Measurements from ENCODE around the gene AXIN1.
"Not testable (repeated sequence)": the region's sequence is repeated elsewhere in the genome, so short reads cannot be mapped to it uniquely, and the experiment has no call there.

AXIN1 gene

GRCh38 chr16:369275-369865 lies 16.8 kb upstream of the AXIN1 start:
- DNase-seq = no peak

DNA sequence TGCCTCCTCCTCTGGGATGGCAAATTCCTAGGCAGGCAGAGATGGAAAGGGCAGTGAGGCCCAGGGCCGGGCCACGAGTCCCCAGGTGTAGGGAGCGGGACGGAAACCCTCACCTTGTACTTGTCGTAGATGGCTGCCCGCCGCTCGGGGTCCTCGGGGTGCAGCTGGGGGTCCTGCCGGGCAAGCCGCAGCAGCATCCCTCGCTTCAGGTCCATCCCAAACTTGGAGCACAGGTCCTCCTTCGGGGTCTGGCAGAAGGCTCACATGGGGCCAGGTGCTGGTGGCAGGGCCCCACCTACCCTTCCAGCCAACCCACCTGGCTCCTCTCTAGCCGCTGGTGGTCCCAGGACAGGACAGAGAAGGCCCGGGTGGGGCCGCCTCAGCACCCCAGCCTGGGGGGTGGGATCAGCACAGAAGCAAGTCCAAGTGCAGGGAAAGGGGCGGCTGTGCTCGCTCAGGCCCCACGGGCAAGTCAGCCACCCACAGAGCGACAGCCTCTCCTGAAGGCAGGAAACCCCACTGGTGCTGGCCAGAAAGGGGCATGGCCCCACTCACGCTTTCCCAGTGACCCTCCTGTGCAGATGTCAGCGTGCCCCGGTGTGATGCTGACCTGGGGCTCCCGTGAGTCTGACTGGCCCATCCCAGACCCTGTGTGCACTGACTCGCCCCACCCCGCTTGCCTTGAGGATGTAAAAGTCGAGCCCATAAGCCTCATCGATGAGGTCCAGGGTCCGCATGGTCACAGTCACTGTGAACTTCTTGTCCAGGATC lies 16.1 kb upstream of the AXIN1 start:
- no peak for DNase-seq

DNA sequence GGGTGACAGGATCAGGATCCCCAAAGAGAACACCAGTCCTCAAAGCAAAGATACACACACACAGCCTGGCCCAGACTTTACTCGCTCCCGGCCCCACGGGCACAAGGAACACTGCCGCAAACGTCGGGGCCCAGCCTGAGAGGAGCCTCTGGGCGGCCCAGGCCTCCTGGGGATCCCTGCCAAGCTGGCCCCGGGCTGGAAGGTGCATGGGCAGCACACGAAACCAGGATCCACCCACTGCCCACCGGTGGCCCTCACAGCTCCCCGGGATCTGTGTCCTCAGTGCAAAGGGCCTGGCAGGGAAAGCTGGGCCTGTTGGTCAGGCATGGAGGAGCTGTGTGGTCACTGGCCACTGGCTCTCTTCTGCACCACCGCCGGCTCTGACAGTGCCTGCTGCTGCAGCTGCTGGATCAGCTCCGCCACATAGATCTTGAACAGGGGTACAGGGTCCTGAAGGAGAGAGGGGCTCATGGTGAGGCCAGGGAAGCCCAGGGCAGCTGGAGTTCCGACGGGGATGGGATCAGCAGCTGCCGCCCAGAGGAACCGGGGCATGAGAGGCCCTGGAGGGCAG lies 14.9 kb upstream of the AXIN1 start:
- no peak for DNase-seq

- no peak for DNase-seq
Measured at GRCh38 chr16:366476-366875, 14.0 kb upstream of the AXIN1 start.

DNA sequence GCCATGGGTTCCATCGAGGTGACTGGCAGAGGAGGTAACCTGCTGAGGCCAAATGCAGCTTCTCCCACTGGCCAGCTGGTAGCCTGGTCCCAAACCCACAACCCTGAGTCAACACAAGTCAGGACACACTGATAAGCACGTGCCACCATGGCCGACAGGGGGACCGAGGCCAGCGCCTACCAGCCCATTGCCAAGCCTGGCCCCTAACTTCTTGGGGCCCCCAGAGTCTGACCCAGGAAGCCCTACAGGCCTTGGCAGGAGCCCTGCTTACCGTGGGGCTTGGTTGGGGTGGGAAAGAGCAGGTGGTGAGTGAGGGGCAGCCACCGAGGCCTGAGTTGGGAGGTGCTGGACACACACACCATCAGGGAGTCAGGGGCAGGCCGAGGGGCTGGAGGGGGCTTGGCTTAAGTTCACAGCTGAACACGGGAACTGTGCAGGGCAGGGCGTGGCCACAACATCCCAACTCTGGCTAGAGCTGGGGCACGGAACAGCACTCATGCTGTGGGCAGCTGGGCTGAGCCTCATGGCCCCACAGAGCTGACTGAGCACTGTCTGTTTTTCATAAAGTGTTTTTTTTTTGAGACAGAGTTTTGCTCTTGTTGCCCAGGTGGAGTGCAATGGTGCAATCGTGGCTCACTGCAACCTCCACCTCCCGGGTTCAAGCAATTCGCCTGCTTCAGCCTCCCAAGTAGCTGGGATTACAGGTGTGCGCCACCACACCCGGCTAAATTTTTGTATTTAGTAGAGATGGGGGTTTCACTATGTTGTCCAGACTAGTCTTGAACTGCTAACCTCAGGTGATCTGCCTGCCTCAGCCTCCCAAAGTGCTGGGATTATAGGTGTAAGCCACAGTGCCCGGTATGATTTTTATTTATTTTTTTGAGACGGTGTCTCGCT lies 12.3 kb upstream of the AXIN1 start:
- no peak for DNase-seq

GRCh38 chr16:363766-364490 lies 11.4 kb upstream of the AXIN1 start:
- no peak for DNase-seq

GRCh38 chr16:363110-363765 lies 10.7 kb upstream of the AXIN1 start:
- DNase-seq = no peak

- DNase-seq = not testable (repeated sequence)
Measured at GRCh38 chr16:362702-362999, 10.1 kb upstream of the AXIN1 start.

DNA sequence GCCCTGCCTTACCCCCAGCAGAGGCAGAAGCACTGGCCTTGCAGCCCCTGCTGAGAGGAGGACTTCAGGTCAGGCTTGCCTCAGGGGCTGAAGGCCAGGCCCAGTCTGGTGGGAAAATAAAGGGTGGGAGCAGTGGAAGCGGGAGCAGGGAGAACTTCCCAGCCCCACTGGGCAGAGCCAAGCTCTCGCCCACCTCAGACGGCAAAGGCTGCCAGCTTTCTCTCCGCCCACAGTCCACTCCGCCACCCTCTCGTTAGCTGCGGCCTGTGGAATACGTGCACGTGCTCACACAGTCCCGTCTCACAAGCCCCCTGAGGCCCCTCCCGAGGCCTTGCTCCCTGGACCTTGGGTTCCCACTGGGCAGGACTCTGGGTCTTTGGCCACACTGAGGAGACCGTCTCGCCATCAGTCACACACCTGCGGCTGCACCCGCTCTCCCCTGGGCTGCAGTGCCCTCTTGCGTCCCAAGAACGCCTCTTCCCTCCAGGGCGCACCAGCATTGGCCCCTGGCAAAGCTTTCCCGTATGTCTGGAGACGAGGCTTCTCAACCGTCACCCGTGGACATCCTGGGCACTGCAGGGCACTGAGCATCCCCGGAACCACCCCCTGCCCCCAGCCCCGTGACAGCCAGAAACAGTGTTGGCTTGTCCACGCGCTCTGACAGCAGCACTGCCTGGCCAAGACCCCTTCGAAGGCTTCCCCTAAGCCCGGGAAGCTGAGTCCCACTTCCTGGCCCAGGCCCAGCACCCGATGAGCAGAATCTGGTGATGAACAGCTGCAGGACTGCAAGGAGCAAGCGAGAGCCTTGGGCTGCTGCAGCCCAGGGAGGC lies 9.6 kb upstream of the AXIN1 start:
- peak; percentile 76 to 80 for DNase-seq

DNA sequence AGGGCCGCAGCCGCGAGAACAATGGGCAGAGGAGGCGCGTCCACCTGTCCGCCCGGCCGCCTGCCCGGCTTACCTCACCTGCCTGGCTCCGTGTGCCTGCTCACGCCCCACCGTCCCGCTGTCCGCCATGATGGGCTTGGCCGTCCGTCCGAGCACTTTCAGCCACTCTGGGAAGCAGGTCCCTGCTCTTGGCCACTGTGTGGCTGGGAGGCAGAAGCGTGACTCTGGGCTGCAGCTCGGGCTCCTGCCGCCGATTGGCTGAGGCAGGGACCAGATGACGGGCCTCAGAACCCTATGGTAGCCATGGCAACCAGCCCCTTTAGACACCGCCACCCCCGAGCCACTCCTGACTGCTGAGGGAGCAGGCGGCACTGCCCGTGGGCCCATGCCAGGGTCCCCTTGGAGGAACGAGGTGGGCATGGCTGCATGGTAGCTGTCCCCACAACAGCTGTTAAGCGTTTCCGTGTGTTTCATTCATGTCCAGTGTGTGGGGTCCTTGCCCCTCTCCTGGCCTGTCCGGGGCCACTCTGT lies 8.9 kb upstream of the AXIN1 start:
- no peak for DNase-seq

DNA sequence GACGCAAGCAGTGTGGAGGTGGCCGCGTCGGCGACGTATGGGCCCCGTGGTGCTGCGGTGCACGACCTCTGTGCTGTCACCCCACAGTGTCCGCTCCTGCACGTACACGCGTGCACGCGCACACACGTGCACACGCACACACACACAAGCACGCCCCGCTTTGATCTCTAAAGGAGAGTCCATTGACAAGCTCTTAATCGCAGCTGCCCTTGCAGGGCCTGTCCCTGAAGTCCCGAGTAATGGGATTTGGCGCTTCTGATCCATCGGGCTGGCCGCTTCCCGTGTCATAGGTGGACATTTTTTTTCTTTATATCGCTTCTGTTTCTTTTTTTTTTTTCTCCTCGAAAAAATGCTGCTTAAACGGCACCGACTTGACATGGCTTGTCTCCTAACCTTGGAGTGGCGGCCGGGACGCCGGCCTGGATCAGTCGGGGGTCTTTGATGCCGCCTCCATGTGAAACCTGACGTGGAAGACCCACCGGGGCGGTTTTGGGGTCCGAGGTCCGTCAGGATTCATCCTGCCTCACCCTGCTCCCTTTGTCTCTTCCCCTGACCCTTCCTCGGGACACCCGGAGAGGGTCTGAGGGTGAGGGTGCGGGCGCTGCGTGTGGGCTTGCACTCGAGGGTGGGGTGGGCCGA lies 8.3 kb upstream of the AXIN1 start:
- no peak for DNase-seq

DNA sequence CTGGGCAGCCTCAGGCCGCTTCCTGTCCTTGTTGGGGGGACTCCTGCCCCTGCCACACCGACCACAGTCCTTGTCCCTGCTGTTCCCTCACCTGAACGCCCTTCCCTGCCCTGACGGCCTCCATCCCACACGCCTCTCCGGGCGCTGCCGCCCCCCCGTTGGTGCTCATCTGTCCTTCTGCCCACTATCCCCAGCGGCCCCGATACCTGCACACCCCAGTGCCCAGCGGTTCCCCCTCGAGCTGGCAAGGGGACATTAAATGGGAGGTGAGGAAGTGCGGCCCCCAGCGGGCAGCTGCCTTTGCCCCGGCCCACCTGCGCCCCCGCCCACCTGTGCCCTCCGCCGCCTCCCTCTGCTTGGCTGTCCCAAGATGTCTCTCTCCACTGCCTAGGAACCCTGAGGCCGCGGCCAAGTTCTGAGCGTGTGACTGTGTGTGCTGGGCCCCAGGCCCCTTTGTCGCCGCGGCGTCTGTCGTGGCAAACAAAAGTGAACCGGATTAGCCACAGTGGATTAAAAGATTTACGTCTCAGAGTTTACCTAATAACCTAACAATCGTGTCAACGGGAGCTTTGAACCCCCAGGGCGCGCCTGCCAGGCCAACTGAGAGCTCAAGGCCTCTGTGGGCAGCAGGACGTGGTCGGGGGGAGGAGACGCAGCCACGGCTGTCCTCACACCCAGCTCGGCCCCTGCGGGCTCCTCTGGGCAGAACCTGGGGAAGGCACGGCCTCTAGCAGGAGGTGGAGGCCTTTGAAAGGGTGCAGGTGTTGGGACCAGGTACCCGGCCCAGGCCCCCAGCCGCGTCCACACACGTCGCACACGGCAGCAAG lies 7.6 kb upstream of the AXIN1 start:
- no peak for DNase-seq

- no peak for DNase-seq
Measured at GRCh38 chr16:359067-359763, 6.7 kb upstream of the AXIN1 start.

DNA sequence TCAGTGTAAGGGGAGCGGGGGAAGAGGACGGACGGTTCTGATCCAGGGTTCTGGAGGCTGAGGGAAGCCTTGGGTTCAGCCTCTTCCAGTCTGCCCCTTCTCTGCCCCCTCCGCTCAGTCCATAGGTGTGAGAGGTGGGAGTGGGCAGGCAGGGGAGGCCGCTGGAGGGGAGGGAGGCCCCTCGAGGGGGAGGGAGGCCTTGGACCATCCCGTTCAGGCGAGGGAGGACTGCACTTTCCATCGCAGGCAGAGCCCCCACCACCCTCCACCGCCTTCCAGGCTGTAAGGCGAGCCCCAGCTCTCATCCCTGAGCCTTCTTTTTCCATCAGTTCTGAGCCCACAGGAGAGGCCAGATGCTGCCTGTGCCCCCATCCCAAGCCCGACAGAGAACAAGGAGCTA lies 4.2 kb upstream of the AXIN1 start:
- DNase-seq = no peak

GRCh38 chr16:354971-355461 lies 2.5 kb upstream of the AXIN1 start:
- DNase-seq = no peak

DNA sequence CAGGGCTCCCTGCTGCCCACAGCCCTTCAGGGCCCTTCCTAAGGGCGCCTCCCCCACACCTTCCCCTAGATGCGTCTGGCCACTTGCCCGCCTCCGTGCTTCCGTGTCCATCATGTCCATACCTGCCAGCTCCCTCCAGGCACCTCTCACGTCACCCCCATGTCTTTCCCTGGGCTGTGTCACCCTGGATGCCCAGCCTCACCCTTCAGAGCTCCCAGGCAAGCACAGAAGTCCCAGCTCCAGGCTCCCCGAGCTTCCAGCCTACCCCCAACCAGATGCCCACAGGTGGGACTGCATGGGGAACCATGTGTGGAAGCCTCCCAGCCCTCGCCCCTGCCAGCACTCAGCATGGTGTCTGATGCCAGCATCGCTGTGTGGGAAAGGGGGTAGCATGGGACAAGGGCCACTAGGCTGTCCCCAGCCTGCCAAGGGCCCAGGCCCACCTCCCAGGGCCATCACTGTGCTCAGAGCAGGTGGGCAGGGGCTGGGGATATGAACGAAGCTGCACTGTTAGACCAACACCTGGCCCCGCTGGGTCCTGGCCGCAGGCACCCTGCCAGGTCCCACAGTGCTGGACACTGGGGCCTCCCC lies 1.9 kb upstream of the AXIN1 start:
- no peak for DNase-seq

DNA sequence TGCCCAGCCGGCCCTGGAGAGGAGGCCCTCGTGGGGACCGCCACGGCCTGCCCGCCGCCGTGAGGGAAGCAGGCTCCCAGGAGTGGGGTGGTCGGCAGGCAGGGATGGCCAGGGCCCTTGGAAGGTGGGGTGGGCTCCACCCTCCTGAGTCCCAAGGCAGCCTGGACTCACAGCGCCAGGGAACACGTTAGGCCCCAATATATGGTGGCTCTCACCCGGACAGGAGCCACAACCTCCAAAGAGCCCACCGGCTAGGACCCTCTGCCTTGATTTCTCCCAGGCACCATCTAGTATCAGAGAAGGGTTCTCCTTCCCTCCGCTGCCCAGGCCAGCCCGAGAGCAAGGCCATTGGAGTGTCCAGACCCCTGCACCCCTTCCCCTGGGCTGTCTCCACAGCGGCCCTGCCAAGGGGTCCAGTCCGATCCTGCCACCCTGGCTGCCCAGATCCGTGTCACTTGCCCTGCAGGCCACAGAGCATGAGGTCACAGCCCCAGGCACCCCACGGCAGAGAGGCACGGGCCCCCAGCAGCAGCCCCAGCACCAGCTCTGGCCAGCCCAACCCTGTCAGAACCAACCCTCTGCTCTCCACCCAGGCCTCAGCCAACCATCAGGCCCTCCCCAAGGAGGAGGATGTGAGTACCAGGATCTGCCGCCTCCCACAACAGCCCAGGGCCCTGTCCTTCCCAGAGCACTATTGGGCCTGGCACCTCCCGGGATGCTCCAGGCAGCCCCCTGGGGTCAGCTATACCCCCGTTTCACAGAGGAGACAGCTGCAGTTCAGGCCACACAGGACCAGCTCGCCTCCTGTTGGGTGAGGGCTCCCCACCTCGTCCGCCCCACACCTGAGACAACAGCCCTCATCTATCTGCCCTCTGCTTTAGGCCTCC lies 1.1 kb upstream of the AXIN1 start:
- no peak for DNase-seq
